Pons (tissue), 1 donor: Measurements from ENCODE around the gene FBXO11.
A peak's percentile ranks its signal among the peaks of the same experiment; 100 is the strongest.

Experiments used
- DNase-seq: peaks from one replicate; pipeline ENCODE4 v3.0.0-alpha.2; 2016; ENCODE audit warnings: low spot score

Gene FBXO11

GRCh38 chr2:47783486-47784351 is 122.6 kb downstream of the FBXO11 start:
- DNase-seq: peak; percentile 41

- peak; percentile 89 for DNase-seq
These were observed 123.4 kb downstream of the FBXO11 start, which contains the start of gene MSH6 for GRCh38 chr2:47782671-47783485. Gene MSH6 (plus strand): TSS chr2:47783145. CDS start chr2:47783234, 89 bp downstream.

GRCh38 chr2:47782381-47782670 is 124.0 kb downstream of the FBXO11 start:
- peak; percentile 33 for DNase-seq

- no peak for DNase-seq
These were observed 126.9 kb downstream of the FBXO11 start for GRCh38 chr2:47779426-47779790.

GRCh38 chr2:47778698-47779425 is 127.4 kb downstream of the FBXO11 start:
- DNase-seq: no peak

- DNase-seq: no peak
These were observed 128.9 kb downstream of the FBXO11 start for GRCh38 chr2:47777277-47777937.

- no peak for DNase-seq
These were observed 131.7 kb downstream of the FBXO11 start for GRCh38 chr2:47774567-47774966.

GRCh38 chr2:47772343-47772742 is 134.0 kb downstream of the FBXO11 start:
- DNase-seq: no peak

- DNase-seq: peak; percentile 97
These were observed 135.1 kb downstream of the FBXO11 start for GRCh38 chr2:47771211-47771610.

- no peak for DNase-seq
These were observed 137.0 kb downstream of the FBXO11 start for GRCh38 chr2:47769318-47769717.

GRCh38 chr2:47767880-47768609 is 138.3 kb downstream of the FBXO11 start:
- DNase-seq: no peak

GRCh38 chr2:47767497-47767844 is 138.8 kb downstream of the FBXO11 start:
- no peak for DNase-seq

- DNase-seq: no peak
These were observed 154.4 kb downstream of the FBXO11 start for GRCh38 chr2:47751856-47752414.

GRCh38 chr2:47747878-47748277 is 158.4 kb downstream of the FBXO11 start:
- DNase-seq: no peak

- DNase-seq: no peak
These were observed 162.2 kb downstream of the FBXO11 start for GRCh38 chr2:47744074-47744473.

- DNase-seq: no peak
These were observed 164.7 kb downstream of the FBXO11 start for GRCh38 chr2:47741637-47742036.

GRCh38 chr2:47741101-47741500 is 165.2 kb downstream of the FBXO11 start:
- no peak for DNase-seq
